ENCODE measurements around the gene ZNF800. TPM values are rescaled to one million over a fixed set of nuclear protein-coding genes. Genes with fewer than 3 reads are reported as not detected.

Gene ZNF800
- total and polyA plus RNA-seq, 5 experiments from 2014 or later = 50.0 to 85.7 (median 61.3) TPM

GRCh38 chr7:127390186-127390816 is 2.2 kb downstream of the ZNF800 start:
- no peaks in the 10 kb centered on the region for H3K27me3 Mint-ChIP-seq
- peak overlapping the region in 7 of 10 donors; percentile 14 to 98 (median 95) for H3K27ac Mint-ChIP-seq
- ATAC-seq = no peak
- peaks cover 0 to 55% (median 28%) of the 10 kb centered on the region in 3 donors for H3K36me3 Mint-ChIP-seq
- peaks cover 33 to 73% (median 61%) of the 10 kb centered on the region in 4 donors for H3K4me1 Mint-ChIP-seq
- DNase-seq = no peak
- POLR2A ChIA-PET = interaction anchor here (1.3 to 4.2 kb wide), 2 partner anchors 57 kb away, joined by 3 to 53 read pairs; no protein-coding TSS in a partner anchor
- peak overlapping the region; percentile 90 to 100 (median 98) for H3K4me3 Mint-ChIP-seq
- H3K9me3 Mint-ChIP-seq = no peaks in the 10 kb centered on the region

- no peak for ATAC-seq
- Mint-ChIP-seq H3K9me3 (no peaks in the 10 kb centered on the region), H3K4me3 (peak overlapping the region in 9 of 10 donors; percentile 20 to 98 (median 69)), H3K4me1 (peaks cover 33 to 75% (median 63%) of the 10 kb centered on the region in 4 donors), H3K36me3 (peaks cover 0 to 62% (median 30%) of the 10 kb centered on the region in 3 donors), H3K27me3 (no peaks in the 10 kb centered on the region), H3K27ac (peak overlapping the region in 5 of 10 donors; percentile 1 to 68 (median 14))
- POLR2A ChIA-PET = interaction anchor here (1.3 kb wide), 1 partner anchor 58 kb away, joined by 3 read pairs; no protein-coding TSS in a partner anchor
- DNase-seq = no peak
These were observed 3.2 kb downstream of the ZNF800 start for GRCh38 chr7:127389321-127389720.

GRCh38 chr7:127387974-127388373 is 4.5 kb downstream of the ZNF800 start:
- Mint-ChIP-seq H3K36me3 (peaks cover 5 to 72% (median 35%) of the 10 kb centered on the region in 3 donors), H3K27ac (peak overlapping the region in 1 of 10 donors; percentile 8), H3K4me3 (peak overlapping the region in 8 of 10 donors; percentile 12 to 96 (median 53)), H3K9me3 (no peaks in the 10 kb centered on the region), H3K4me1 (peaks cover 33 to 76% (median 62%) of the 10 kb centered on the region in 4 donors), H3K27me3 (no peaks in the 10 kb centered on the region)
- ATAC-seq (no peak), DNase-seq (no peak)
- POLR2A ChIA-PET = no interaction called here

GRCh38 chr7:127383123-127383835 is 9.2 kb downstream of the ZNF800 start:
- POLR2A ChIA-PET = interaction anchor here (3.7 kb wide), 1 partner anchor 10 kb away, joined by 17 read pairs; the partner anchor contains the start of gene ZNF800
- no peaks in the 10 kb centered on the region for H3K27me3 Mint-ChIP-seq
- peaks cover 37 to 86% (median 70%) of the 10 kb centered on the region in 4 donors for H3K4me1 Mint-ChIP-seq
- H3K4me3 Mint-ChIP-seq = peak overlapping the region in 9 of 10 donors; percentile 0 to 60 (median 32)
- peak overlapping the region in 4 of 10 donors; percentile 40 to 55 (median 50) for H3K27ac Mint-ChIP-seq
- DNase-seq (no peak), ATAC-seq (no peak)
- peaks cover 6 to 78% (median 19%) of the 10 kb centered on the region in 3 donors for H3K36me3 Mint-ChIP-seq
- no peaks in the 10 kb centered on the region for H3K9me3 Mint-ChIP-seq

- H3K36me3 Mint-ChIP-seq = peaks cover 6 to 79% (median 16%) of the 10 kb centered on the region in 3 donors
- peak overlapping the region in 8 of 10 donors; percentile 4 to 48 (median 26) for H3K4me3 Mint-ChIP-seq
- no peaks in the 10 kb centered on the region for H3K9me3 Mint-ChIP-seq
- DNase-seq = no peak
- POLR2A ChIA-PET = interaction anchor here (0.6 to 3.7 kb wide), 2 partner anchors 10 to 1054 kb away, joined by 4 to 17 read pairs; partner anchors contain the start of gene ZNF800
- H3K4me1 Mint-ChIP-seq = peaks cover 39 to 87% (median 71%) of the 10 kb centered on the region in 4 donors
- no peak for ATAC-seq
- H3K27ac Mint-ChIP-seq = peak overlapping the region in 3 of 10 donors; percentile 3 to 58 (median 49)
- no peaks in the 10 kb centered on the region for H3K27me3 Mint-ChIP-seq
These were observed 10.0 kb downstream of the ZNF800 start for GRCh38 chr7:127382301-127383085.

GRCh38 chr7:127380479-127380878 is 12.0 kb downstream of the ZNF800 start:
- Mint-ChIP-seq H3K27me3 (no peaks in the 10 kb centered on the region), H3K4me3 (peak overlapping the region in 5 of 10 donors; percentile 6 to 75 (median 50)), H3K9me3 (no peaks in the 10 kb centered on the region), H3K27ac (peak overlapping the region in 6 of 10 donors; percentile 0 to 70 (median 50)), H3K36me3 (peaks cover 6 to 82% (median 21%) of the 10 kb centered on the region in 3 donors), H3K4me1 (peaks cover 35 to 89% (median 73%) of the 10 kb centered on the region in 4 donors)
- POLR2A ChIA-PET = interaction anchor here (4.1 kb wide), 1 partner anchor 11 kb away, joined by 27 read pairs; the partner anchor contains the start of gene ZNF800
- peak in 1 of 2 donors; percentile 25 for ATAC-seq
- DNase-seq = no peak

GRCh38 chr7:127379642-127380041 is 12.9 kb downstream of the ZNF800 start:
- peaks cover 34 to 85% (median 68%) of the 10 kb centered on the region in 4 donors for H3K4me1 Mint-ChIP-seq
- no peaks in the 10 kb centered on the region for H3K9me3 Mint-ChIP-seq
- peaks cover 6 to 78% (median 19%) of the 10 kb centered on the region in 3 donors for H3K36me3 Mint-ChIP-seq
- POLR2A ChIA-PET = interaction anchor here (4.1 kb wide), 1 partner anchor 12 kb away, joined by 27 read pairs; the partner anchor contains the start of gene ZNF800
- ATAC-seq (no peak), DNase-seq (no peak)
- no peaks in the 10 kb centered on the region for H3K27me3 Mint-ChIP-seq
- H3K27ac Mint-ChIP-seq = peak overlapping the region in 7 of 10 donors; percentile 11 to 70 (median 33)
- peak overlapping the region in 9 of 10 donors; percentile 4 to 75 (median 26) for H3K4me3 Mint-ChIP-seq

GRCh38 chr7:127378537-127378936 is 14.0 kb downstream of the ZNF800 start:
- DNase-seq = no peak
- H3K27ac Mint-ChIP-seq = peak overlapping the region in 5 of 10 donors; percentile 28 to 74 (median 52)
- POLR2A ChIA-PET = interaction anchor here (4.1 kb wide), 1 partner anchor 13 kb away, joined by 27 read pairs; the partner anchor contains the start of gene ZNF800
- H3K27me3 Mint-ChIP-seq = no peaks in the 10 kb centered on the region
- peak overlapping the region in 4 of 10 donors; percentile 7 to 52 (median 15) for H3K4me3 Mint-ChIP-seq
- peaks cover 6 to 83% (median 25%) of the 10 kb centered on the region in 3 donors for H3K36me3 Mint-ChIP-seq
- H3K4me1 Mint-ChIP-seq = peaks cover 34 to 82% (median 72%) of the 10 kb centered on the region in 4 donors
- no peak for ATAC-seq
- no peaks in the 10 kb centered on the region for H3K9me3 Mint-ChIP-seq

GRCh38 chr7:127377425-127377824 is 15.1 kb downstream of the ZNF800 start:
- H3K36me3 Mint-ChIP-seq = peaks cover 0 to 83% (median 21%) of the 10 kb centered on the region in 3 donors
- H3K9me3 Mint-ChIP-seq = no peaks in the 10 kb centered on the region
- POLR2A ChIA-PET = interaction anchor here (4.1 kb wide), 1 partner anchor 15 kb away, joined by 27 read pairs; the partner anchor contains the start of gene ZNF800
- DNase-seq = no peak
- peak overlapping the region in 3 of 10 donors; percentile 4 to 48 (median 14) for H3K4me3 Mint-ChIP-seq
- peak overlapping the region in 6 of 10 donors; percentile 22 to 70 (median 43) for H3K27ac Mint-ChIP-seq
- peaks cover 26 to 76% (median 66%) of the 10 kb centered on the region in 4 donors for H3K4me1 Mint-ChIP-seq
- H3K27me3 Mint-ChIP-seq = no peaks in the 10 kb centered on the region
- ATAC-seq = no peak

GRCh38 chr7:127375631-127376030 is 16.9 kb downstream of the ZNF800 start:
- Mint-ChIP-seq H3K36me3 (peaks cover 0 to 87% (median 19%) of the 10 kb centered on the region in 3 donors), H3K4me3 (no peak overlapping the region), H3K4me1 (peaks cover 18 to 65% (median 54%) of the 10 kb centered on the region in 4 donors), H3K9me3 (no peaks in the 10 kb centered on the region), H3K27me3 (no peaks in the 10 kb centered on the region), H3K27ac (peak overlapping the region in 1 of 10 donors; percentile 33)
- ATAC-seq = no peak
- POLR2A ChIA-PET = interaction anchor here (1.3 kb wide), 1 partner anchor 16 kb away, joined by 6 read pairs; the partner anchor contains the start of gene ZNF800
- no peak for DNase-seq

- POLR2A ChIA-PET = interaction anchor here (0.6 kb wide), 1 partner anchor 29 kb away, joined by 3 read pairs; no protein-coding TSS in a partner anchor
- no peaks in the 10 kb centered on the region for H3K9me3 Mint-ChIP-seq
- H3K4me3 Mint-ChIP-seq = no peak overlapping the region
- H3K36me3 Mint-ChIP-seq = peaks cover 0 to 64% (median 19%) of the 10 kb centered on the region in 3 donors
- H3K27me3 Mint-ChIP-seq = no peaks in the 10 kb centered on the region
- peaks cover 7 to 49% (median 32%) of the 10 kb centered on the region in 4 donors for H3K4me1 Mint-ChIP-seq
- ATAC-seq (no peak), DNase-seq (no peak)
- peak overlapping the region in 3 of 10 donors; percentile 8 to 36 (median 14) for H3K27ac Mint-ChIP-seq
These were observed 24.8 kb downstream of the ZNF800 start for GRCh38 chr7:127367679-127368078.

All from naive thymus-derived CD8-positive, alpha-beta T cell (primary cell).